HG03280 (cell line): ENCODE results near the gene SORCS2.
"Not testable (repeated sequence)": the region's sequence is repeated elsewhere in the genome, so short reads cannot be mapped to it uniquely, and the experiment has no call there.

Experiments
- ATAC-seq: cut with Tn5 transposase; IDR thresholded peaks from one replicate; pipeline ENCODE4 v1.9.1; 2021; ENCODE audit warnings: mild to moderate bottlenecking, moderate library complexity; ENCODE audit not compliant: unreplicated experiment

The SORCS2 gene

GRCh38 chr4:7559741-7560395 lies 367.5 kb downstream of the SORCS2 start:
- no peak for ATAC-seq

- ATAC-seq, result no peak
Observed at GRCh38 chr4:7561557-7561956, 369.2 kb downstream of the SORCS2 start.

- ATAC-seq, result no peak
Observed at GRCh38 chr4:7564242-7564641, 371.9 kb downstream of the SORCS2 start.

DNA sequence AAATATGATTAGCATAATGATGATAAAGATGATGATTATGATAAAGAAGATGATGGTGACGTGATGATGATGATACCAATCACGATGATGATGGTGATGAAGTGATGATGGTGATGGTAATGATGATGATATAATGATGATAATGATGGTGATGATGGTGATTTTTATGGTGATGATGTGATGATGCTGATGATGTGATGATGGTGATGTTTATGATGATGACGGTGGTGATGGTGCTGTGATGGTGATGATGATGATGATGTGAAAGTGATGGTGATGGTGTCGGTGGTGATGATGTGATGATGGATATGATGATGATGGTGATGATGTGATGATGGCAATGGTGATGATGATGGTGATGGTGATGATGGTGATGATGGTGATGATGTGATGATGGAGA lies 373.1 kb downstream of the SORCS2 start:
- ATAC-seq, result no peak

DNA sequence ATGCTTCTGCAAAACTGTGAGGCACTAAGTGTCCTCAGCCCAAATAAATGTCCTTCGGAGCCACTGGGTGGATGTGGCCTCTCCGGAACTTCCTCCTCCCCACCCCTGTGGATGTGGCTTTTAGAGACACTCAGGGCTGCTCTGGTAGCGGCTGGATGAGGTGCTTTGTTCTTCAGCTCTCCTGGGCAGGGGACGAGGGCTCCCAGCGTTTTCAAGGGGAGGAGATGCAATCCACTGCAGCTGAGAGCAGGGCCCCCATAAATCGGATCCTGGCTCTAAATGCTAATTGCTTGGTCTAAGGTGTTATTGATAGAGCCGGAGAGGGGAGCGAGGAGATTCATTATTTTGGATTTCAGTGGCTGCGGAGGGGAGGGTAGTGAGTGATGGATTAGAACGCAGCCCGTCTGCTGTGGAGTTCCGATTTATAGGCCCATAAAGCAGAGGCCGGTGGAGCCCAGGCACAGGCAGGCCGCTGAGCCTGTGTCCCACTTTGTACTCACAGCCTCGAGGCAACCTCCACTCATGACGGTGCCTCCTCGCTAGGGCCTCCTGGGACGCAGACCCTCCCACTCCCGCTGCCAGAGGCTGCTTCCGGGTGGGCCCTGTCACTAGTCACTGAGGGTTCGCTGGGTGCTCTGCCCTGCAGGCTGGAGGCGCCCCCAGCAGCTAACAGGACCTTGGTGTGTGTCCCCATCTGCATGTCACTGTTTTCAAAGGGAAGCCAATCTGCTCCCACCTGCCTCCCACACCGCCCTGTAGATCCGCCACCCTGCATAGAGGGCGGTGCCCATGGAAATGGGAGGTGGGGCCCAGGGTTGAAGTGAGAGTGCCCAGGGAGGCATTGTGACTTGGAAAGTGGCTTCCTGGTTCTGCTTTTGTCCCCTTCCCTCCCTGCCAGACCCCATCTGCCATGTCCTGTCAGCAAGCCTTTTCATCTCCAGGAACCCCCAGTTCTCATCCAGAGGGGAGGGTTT lies 377.8 kb downstream of the SORCS2 start:
- no peak for ATAC-seq

DNA sequence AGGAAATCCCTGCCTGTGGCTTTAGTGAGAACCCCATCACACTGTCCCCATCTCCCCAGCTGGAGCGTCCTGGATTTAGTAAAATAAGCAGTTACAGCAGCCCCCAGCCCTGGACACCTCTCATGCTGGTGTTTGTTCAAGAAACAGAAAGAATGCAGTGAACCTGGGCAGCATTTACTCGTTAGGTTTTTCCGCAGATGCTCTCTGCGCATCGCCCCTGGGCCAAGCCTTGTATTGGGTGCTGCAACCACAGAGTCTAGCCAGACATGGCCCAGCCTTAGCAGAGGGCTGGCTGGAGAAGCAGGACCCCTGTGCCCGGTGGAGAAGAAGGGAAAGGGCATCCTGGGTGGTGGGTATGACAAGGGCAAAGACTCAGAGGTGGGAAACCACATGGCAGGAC lies 378.7 kb downstream of the SORCS2 start:
- ATAC-seq, result no peak

DNA sequence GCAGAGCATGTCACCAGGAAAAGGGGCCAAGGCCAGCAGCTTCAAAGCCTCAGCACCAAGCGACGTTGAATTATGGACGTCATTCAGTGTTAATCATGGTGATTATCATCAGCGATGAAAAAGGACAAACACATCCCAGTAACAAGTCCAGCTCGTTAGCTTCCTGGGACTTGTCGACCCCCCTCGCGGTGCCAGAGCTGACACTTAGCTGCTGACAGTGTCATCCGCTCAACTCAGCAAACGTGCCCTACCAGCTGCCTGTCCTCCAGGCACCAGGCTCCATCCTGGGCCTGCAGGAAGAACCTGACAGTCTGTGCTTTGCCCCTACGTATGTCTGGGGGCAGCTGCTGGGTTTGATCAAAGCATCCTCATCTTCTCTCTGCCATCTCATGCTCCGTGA lies 379.4 kb downstream of the SORCS2 start:
- ATAC-seq, result no peak

DNA sequence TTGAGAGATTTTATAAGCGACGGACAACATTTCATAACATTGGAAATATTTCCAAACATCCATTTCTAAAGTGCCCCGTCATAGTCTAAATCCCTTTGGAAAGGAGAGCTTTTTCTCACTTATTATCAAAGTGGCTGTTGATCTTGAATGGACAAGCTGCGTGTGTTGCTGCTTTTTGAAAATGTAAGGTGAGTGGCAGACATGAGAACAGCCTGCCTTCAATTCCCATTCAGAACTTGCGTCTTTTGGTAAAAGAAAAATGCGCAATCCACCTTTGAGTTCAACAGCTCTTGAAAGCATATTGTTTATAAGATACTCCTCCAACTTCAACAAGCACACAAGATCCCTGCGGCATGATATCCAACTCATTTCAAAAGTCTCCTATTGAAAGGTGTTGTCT lies 380.6 kb downstream of the SORCS2 start:
- ATAC-seq, result no peak

GRCh38 chr4:7573576-7574091 lies 381.3 kb downstream of the SORCS2 start:
- no peak for ATAC-seq

- no peak for ATAC-seq
Observed at GRCh38 chr4:7574287-7575014, 382.1 kb downstream of the SORCS2 start.

GRCh38 chr4:7575426-7575825 lies 383.1 kb downstream of the SORCS2 start:
- no peak for ATAC-seq

DNA sequence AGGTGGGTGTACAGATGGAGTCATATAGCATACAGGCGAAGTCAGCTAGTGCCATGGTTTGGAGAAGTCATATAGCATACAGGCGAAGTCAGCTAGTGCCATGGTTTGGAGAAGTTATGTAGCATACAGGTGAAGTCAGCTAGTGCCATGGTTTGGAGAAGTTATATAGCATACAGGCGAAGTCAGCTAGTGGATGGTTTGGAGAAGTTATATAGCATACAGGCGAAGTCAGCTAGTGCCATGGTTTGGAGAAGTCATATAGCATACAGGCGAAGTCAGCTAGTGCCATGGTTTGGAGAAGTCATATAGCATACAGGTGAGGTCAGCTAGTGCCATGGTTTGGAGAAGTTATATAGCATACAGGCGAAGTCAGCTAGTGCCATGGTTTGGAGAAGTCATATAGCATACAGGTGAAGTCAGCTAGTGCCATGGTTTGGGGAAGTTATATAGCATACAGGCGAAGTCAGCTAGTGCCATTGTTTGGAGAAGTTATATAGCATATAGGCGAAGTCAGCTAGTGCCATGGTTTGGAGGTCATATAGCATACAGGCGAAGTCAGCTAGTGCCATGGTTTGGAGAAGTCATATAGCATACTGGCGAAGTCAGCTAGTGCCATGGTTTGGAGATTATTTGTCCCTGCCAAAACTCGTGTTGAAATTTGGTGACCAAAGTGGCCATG lies 385.2 kb downstream of the SORCS2 start:
- not testable (repeated sequence) for ATAC-seq

DNA sequence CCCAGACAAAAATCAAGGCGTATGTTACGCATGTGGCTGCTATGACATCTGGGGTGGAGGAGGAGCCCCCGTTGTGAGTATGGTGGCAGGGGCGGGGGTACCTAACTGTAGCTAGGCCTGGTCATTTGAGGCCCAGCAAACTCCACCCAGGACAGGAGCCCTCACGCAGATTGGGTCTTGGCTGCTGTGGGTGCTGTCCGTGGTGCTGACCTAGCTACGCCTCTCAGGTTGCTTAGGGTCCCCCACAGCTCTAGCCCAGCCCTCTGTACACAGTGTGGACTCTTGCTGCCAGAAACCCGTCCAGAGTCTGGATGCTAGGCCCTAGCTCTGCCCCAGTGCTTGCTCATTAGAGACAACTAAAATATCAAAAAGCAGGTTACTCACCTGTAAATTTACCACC lies 389.1 kb downstream of the SORCS2 start:
- ATAC-seq, result no peak

DNA sequence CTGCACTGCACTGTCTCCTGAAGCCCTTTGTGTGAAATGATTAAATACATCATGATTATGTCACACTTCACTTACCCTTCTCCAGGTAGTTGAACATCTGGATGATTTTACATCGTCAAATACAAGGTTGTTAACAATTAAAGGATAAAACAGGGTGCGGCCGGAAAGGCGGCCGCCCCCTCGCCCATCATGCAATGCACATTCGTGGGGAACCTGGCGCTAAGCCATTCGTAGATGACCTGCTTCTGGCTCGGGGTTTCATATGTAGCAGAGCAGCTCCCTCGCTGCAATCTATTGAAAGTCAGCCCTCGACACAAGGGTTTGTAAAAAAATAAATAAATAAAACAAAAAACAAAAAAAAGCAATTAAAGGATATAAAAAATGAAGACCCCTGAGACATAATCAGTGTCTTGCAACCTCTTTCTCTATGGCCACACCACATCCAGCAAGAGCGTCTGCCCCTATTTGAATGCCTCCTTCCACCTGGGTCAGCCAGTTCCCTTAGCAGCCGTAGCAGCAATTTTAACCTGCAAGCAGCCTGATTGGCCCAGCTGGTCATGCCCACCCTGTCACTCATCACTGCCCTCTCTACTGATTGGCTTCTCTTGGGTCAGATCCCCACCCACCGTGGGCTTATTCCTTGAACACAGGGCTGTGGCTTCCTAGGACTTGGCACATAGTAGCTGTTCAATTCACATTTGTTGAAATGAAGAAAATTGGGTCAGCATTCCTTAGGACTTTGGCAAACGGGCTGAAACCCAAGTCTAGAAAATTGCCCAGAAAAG lies 390.2 kb downstream of the SORCS2 start:
- no peak for ATAC-seq

DNA sequence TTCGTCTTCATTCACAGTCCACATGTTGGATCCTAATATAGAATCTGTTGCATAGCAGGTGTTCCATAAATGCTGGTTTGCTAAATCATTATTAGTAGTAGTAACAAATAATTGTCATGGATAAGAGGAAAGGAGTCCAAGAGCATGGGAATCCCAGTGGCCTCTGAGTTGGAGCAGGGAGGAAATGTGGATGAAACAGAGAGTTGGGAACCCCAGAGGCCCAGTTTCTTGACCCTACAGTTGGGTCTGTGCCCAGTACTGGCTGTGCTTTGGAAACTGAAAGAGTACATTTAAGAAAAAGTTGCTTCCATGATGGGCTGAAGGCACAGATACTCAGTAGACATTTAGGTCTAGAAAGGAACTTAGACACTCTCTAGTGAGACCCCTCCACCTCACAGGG lies 391.8 kb downstream of the SORCS2 start:
- no peak for ATAC-seq

GRCh38 chr4:7584606-7585159 lies 392.3 kb downstream of the SORCS2 start:
- no peak for ATAC-seq

DNA sequence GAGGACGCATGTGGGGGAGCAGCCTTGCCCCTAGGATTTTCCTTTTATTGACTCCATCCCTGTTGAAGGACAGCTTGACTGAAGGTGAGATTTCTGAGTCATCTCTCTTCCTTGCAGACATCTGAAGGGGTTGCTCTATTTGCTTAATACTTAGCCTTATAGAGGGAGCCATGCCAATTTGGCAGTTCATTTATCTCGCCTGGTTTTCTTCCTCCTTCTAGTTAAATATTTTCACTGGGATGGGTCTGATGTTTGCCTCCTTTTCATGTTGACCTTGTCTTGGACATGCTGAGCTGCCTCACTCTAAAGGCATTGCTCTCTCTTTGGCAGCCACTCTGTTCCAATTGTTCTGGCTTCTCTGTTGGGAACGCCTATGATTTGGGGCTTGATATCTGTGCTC lies 393.4 kb downstream of the SORCS2 start:
- no peak for ATAC-seq

DNA sequence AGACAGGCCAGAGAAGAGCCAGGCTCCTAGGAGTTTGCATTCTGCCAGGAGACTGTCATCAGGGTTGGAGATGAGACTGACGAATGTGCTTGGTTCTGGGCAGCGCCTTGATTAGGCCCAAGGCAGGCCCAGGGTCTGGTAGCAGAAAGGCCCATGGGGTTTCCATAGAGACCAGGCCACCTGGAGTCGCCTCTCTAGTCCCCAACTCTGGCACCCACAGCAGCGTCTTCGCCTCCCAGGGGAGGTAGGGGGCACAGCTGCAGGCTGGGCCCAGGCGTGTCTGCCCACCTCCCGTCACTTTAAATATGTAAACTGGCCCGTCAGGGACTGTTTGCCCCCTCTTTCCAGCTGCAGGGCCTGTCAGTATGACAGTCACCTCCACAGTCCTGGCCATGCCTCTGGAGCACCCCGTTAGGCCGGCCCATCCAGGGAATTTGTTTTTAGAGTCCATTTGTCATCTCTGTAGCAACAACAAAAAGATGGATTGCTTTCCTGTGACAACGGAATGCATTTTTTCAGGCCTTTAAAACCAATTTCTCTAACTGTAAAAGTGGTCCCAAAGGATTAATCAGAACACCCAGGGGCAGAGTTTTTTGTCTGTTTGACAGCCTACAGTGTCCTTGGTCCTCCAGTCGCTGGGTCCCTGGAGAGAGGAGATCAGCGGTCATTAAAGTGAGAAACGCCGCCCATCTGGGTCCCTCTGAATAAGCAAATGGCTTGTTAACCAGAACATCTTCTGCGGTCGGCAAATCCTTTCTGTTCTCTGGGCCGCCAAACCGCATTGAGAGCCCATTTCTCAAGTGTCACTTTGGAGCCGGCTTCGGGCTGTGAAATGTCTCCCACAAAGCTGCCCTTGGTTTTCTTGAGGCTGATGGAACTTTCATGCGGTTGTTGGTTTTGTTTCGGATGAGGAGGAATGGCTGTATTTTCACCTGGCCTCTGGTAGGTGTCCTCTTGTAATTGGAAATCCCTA lies 395.4 kb downstream of the SORCS2 start:
- ATAC-seq, result no peak

DNA sequence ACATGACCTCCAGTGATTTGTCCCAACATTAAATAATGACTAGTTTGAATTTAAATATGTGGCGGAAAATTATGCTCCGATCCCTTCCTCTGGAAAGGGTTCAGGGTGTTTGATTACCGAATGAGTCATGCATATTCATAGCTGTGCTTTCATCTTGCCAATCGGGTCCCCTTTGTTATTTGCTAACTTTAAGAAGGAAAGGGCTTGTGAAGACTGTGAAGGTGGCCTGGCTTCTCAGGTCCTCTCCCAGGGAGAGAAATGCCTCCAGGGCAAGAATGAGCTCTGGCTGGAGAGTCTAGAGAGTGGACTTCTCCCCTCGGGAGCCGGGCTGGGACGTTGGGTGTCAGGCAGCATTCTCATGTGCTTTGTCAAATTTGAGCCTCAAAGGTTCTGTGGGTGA lies 397.9 kb downstream of the SORCS2 start:
- ATAC-seq, result no peak
